ENCODE data around the gene ZNF783. TPM values are rescaled to one million over a fixed set of nuclear protein-coding genes. Genes with fewer than 3 reads are reported as not detected.

ZNF783 gene
- total and polyA plus RNA-seq, 2 donors (not counting 1 experiment from before 2014, with no cell fraction given), result 3.3 to 11.4 TPM

DNA sequence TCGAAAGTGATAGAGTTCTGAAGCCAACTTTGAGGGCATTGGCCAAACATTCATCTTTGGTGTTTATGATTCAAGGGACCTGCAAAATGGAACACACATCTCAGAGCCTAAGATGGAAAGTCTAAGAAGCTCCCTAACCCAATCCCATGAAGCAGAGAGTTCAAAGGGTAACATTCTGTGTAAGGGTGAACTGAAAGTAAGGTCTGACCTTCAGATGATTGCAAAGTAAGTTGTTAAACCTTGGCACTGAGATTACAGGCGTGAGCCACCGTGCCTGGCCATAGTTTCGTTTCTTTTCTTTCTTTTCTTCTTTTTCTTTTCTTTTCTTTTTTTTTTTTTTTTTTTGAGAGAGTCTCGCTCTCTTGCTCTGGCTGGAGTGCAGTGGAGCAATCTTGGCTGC lies 20.3 kb upstream of the ZNF783 start:
- no peaks in the 10 kb centered on the region for H3K27me3 ChIP-seq (ENCODE audit: control insufficient read depth, insufficient read depth, low read length)
- H3K9ac ChIP-seq (ENCODE audit: insufficient read depth, low read length), result no peak overlapping the region
- no peak overlapping the region for H3K27ac ChIP-seq (ENCODE audit: insufficient read depth, low read length)
- no peak overlapping the region for H3K4me3 ChIP-seq (replicated peaks in 1 of 4; ENCODE audit: control extremely low read depth in 1 of 4, insufficient read depth in 1 of 4, low read depth in 3 of 4, low read length in 4 of 4)
- H3K4me1 ChIP-seq (ENCODE audit: control insufficient read depth, extremely low read depth, insufficient read depth, low read length), result peaks cover 16% of the 10 kb centered on the region
- no peak for TF ChIP-seq EZH2 (IDR thresholded peaks at IDR 0.05; ENCODE audit: low read length, missing control alignments)
- TF ChIP-seq, protein P1, sequence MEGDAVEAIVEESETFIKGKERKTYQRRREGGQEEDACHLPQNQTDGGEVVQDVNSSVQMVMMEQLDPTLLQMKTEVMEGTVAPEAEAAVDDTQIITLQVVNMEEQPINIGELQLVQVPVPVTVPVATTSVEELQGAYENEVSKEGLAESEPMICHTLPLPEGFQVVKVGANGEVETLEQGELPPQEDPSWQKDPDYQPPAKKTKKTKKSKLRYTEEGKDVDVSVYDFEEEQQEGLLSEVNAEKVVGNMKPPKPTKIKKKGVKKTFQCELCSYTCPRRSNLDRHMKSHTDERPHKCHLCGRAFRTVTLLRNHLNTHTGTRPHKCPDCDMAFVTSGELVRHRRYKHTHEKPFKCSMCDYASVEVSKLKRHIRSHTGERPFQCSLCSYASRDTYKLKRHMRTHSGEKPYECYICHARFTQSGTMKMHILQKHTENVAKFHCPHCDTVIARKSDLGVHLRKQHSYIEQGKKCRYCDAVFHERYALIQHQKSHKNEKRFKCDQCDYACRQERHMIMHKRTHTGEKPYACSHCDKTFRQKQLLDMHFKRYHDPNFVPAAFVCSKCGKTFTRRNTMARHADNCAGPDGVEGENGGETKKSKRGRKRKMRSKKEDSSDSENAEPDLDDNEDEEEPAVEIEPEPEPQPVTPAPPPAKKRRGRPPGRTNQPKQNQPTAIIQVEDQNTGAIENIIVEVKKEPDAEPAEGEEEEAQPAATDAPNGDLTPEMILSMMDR (conservative IDR thresholded peaks at IDR 0.05 in 1 of 2, IDR thresholded peaks at IDR 0.05 in 1 of 2; ENCODE audit: low read depth in 1 of 2, low read length in 2 of 2), result no peak
- no peaks in the 10 kb centered on the region for H3K36me3 ChIP-seq (ENCODE audit: control insufficient read depth, insufficient read depth, low read length)
- no peaks in the 10 kb centered on the region for H4K20me1 ChIP-seq (ENCODE audit: control insufficient read depth, extremely low read depth, insufficient read depth, low read length)
- H3K9me3 ChIP-seq (ENCODE audit: control insufficient read depth, insufficient read depth, low read depth, low read length), result no peaks in the 10 kb centered on the region
- no peak overlapping the region for H2AFZ ChIP-seq (ENCODE audit: low read length)
- H3K79me2 ChIP-seq (ENCODE audit: control insufficient read depth, insufficient read depth, low read length), result peaks cover 25% of the 10 kb centered on the region
- H3K4me2 ChIP-seq (ENCODE audit: extremely low read depth, insufficient read depth, low read length), result no peak overlapping the region
- no peak for DNase-seq (ENCODE audit: low read depth in 2 of 2)

DNA sequence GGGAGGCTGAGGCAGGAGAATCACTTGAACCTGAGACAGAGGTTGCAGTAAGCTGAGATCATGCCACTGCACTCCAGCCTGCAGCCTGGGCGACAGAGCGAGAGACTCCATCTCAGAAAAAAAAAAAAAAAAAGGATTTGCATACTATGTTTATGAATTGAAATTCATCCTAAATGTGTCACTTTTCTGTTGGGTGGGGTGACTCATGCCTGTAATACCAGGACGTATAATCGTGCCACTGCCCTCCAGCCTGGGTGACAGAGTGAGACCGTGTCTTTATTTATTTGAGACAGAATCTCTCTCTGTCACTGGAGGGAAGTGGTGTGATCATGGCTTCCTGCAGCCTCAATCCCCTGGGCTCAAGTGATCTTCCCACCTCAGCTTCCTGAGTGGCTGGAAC lies 16.8 kb upstream of the ZNF783 start:
- Histone ChIP-seq H3K4me3 (replicated peaks in 1 of 4; ENCODE audit: control extremely low read depth in 1 of 4, insufficient read depth in 1 of 4, low read depth in 3 of 4, low read length in 4 of 4) (no peak overlapping the region), H2AFZ (ENCODE audit: low read length) (no peak overlapping the region), H3K4me1 (ENCODE audit: control insufficient read depth, extremely low read depth, insufficient read depth, low read length) (peaks cover 15% of the 10 kb centered on the region), H4K20me1 (ENCODE audit: control insufficient read depth, extremely low read depth, insufficient read depth, low read length) (no peaks in the 10 kb centered on the region), H3K27me3 (ENCODE audit: control insufficient read depth, insufficient read depth, low read length) (no peaks in the 10 kb centered on the region), H3K27ac (ENCODE audit: insufficient read depth, low read length) (no peak overlapping the region), H3K4me2 (ENCODE audit: extremely low read depth, insufficient read depth, low read length) (no peak overlapping the region), H3K36me3 (ENCODE audit: control insufficient read depth, insufficient read depth, low read length) (no peaks in the 10 kb centered on the region), H3K9me3 (ENCODE audit: control insufficient read depth, insufficient read depth, low read depth, low read length) (no peaks in the 10 kb centered on the region), H3K79me2 (ENCODE audit: control insufficient read depth, insufficient read depth, low read length) (peaks cover 26% of the 10 kb centered on the region), H3K9ac (ENCODE audit: insufficient read depth, low read length) (no peak overlapping the region)
- no peak for TF ChIP-seq EZH2 (IDR thresholded peaks at IDR 0.05; ENCODE audit: low read length, missing control alignments)
- TF ChIP-seq, protein P1 (conservative IDR thresholded peaks at IDR 0.05 in 1 of 2, IDR thresholded peaks at IDR 0.05 in 1 of 2; ENCODE audit: low read depth in 1 of 2, low read length in 2 of 2), result no peak
- DNase-seq (ENCODE audit: low read depth in 2 of 2), result no peak

DNA sequence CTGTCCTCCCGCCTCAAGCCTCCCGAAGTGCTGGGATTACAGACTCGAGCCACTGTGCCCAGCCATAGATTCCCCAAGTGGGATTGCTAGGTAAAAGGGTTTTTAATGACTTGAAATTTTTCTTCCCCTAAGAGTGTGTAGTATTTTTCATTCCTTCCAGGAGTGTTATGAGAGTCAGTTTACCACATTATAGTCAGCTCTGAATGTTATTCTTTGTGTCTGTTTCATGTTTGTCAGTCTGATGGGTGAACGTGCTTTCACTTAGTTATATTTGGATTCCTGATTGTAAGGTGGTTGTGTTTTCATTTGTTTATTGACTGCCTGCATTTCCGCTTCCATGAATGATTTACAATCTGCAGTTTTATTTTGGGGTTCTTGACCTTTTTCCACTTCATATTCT lies 16.3 kb upstream of the ZNF783 start:
- H3K36me3 ChIP-seq (ENCODE audit: control insufficient read depth, insufficient read depth, low read length), result no peaks in the 10 kb centered on the region
- H3K27ac ChIP-seq (ENCODE audit: insufficient read depth, low read length), result no peak overlapping the region
- no peaks in the 10 kb centered on the region for H4K20me1 ChIP-seq (ENCODE audit: control insufficient read depth, extremely low read depth, insufficient read depth, low read length)
- TF ChIP-seq, protein P1 (conservative IDR thresholded peaks at IDR 0.05 in 1 of 2, IDR thresholded peaks at IDR 0.05 in 1 of 2; ENCODE audit: low read depth in 1 of 2, low read length in 2 of 2), result no peak
- TF ChIP-seq EZH2 (IDR thresholded peaks at IDR 0.05; ENCODE audit: low read length, missing control alignments), result no peak
- no peak overlapping the region for H3K4me3 ChIP-seq (replicated peaks in 1 of 4; ENCODE audit: control extremely low read depth in 1 of 4, insufficient read depth in 1 of 4, low read depth in 3 of 4, low read length in 4 of 4)
- peaks cover 10% of the 10 kb centered on the region for H3K4me1 ChIP-seq (ENCODE audit: control insufficient read depth, extremely low read depth, insufficient read depth, low read length)
- peaks cover 21% of the 10 kb centered on the region for H3K79me2 ChIP-seq (ENCODE audit: control insufficient read depth, insufficient read depth, low read length)
- no peak for DNase-seq (ENCODE audit: low read depth in 2 of 2)
- H3K9me3 ChIP-seq (ENCODE audit: control insufficient read depth, insufficient read depth, low read depth, low read length), result no peaks in the 10 kb centered on the region
- no peak overlapping the region for H2AFZ ChIP-seq (ENCODE audit: low read length)
- no peak overlapping the region for H3K9ac ChIP-seq (ENCODE audit: insufficient read depth, low read length)
- no peak overlapping the region for H3K4me2 ChIP-seq (ENCODE audit: extremely low read depth, insufficient read depth, low read length)
- H3K27me3 ChIP-seq (ENCODE audit: control insufficient read depth, insufficient read depth, low read length), result no peaks in the 10 kb centered on the region
